Testis (tissue), 3 donors: Measurements from ENCODE around the gene CDH20. TPM values are rescaled to one million over a fixed set of nuclear protein-coding genes. Genes with fewer than 3 reads are reported as not detected.
A peak's percentile ranks its signal among the peaks of the same experiment; 100 is the strongest.

Experiments
- DNase-seq: peaks from one replicate; pipeline ENCODE4 v3.0.0-alpha.2; 2019
- H3K27ac ChIP-seq, 2 donors: fragments of 200-600 bp; sonication (generic); one replicate each; pipeline ENCODE4 v1.5.1; 2019
- H3K27me3 ChIP-seq: fragments of 200-600 bp; sonication (generic); one replicate; pipeline ENCODE4 v1.5.1; 2019
- H3K36me3 ChIP-seq: fragments of 200-600 bp; sonication (generic); one replicate; pipeline ENCODE4 v1.5.1; 2017; ENCODE audit warnings: low read depth; ENCODE audit errors: missing control alignments
- H3K4me1 ChIP-seq: fragments of 200-600 bp; sonication (generic); one replicate; pipeline ENCODE4 v1.5.1; 2019
- H3K4me3 ChIP-seq, 2 donors: fragments of 200-600 bp; sonication (generic); one replicate each; pipeline ENCODE4 v1.5.1; 2017 to 2019
- H3K9me3 ChIP-seq: fragments of 200-600 bp; sonication (generic); one replicate; pipeline ENCODE4 v1.5.1; 2017
- POLR2A ChIP-seq: fragments of 450-650 bp; IDR thresholded peaks from one replicate; pipeline ENCODE4 v1.6.1; 2017; ENCODE audit warnings: antibody characterized with exemption, mild to moderate bottlenecking, moderate library complexity
- WGBS, 2 donors: methylation state at CpG; one replicate each; pipeline ENCODE4 v1.1.5; 2018; 5-methylcytosine and 5-hydroxymethylcytosine counted together
- intact Hi-C: fragments of 100-400 bp; cut with DNase I; formaldehyde crosslinking; loops from one replicate; pipeline ENCODE4 v1.15.1; 2023; ENCODE audit warnings: low total_unique reads
- polyA plus RNA-seq: library from polyadenylated mRNA; stranded (reverse); fragments of 350-450 nt; fragmentation: Illumina TruSeq; extraction: RNeasy Lipid Tissue Mini Kit (QIAGEN cat#74804); gene quantifications from one replicate; pipeline ENCODE4 v1.2.3, GENCODE V29; 2014; ENCODE audit warnings: low read depth, low replicate concordance; ENCODE audit not compliant: insufficient read depth
- total RNA-seq, 2 donors: library from RNA; depleted of rRNA; stranded (reverse); fragments of >200 nt; gene quantifications; one replicate each; pipeline ENCODE4 v1.2.3, GENCODE V29; 2016
- TF ChIP-seq, protein P1 (sequence below), 3 experiments: fragments of 450-650 bp in 2 of 3; fragments of 200-600 bp in 1 of 3; sonication (generic) in 1 of 3; IDR thresholded peaks; one replicate each; pipeline ENCODE4 v1.5.1; 2016 to 2019; ENCODE audit warnings: antibody characterized with exemption in 3 of 3, mild to moderate bottlenecking in 2 of 3, moderate library complexity in 1 of 3

The CDH20 gene
- total and polyA plus RNA-seq, 3 donors from 2014 or later: 0.16 to 0.88 (median 0.37) TPM

DNA sequence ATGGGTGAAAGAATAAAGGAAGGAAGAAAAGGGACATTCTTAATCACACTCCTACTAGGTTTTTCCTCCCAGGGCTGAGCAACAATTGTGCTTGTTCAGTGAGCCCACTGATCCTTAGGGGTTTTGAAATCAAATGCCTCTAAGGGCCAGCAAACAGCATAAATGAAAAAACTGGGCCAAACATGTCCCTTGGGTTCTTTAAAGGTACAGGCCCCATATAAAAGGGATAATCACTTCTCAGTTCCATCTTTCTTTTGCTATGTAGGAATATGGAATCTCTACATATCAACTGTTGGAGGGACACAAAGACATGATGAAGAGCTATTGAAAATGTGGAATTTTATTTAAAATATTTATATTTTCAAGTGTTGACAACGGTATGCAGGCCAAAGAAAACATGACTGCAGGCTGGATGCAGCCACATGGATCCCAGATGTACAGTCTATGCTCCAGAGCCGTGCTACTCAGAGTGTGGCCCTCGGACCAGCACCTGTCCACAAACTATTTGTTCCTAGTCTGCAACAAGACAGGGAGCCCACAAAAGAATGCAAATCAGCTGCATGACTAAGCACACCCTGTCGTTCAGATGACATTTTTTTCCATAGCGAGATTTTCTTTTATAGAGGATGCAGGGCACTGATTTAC, 110.0 kb downstream of the CDH20 start:
- WGBS, 2 donors: 78 to 81% methylated on average over 5 of the region's 5 CpGs
- DNase-seq: no peak

DNA sequence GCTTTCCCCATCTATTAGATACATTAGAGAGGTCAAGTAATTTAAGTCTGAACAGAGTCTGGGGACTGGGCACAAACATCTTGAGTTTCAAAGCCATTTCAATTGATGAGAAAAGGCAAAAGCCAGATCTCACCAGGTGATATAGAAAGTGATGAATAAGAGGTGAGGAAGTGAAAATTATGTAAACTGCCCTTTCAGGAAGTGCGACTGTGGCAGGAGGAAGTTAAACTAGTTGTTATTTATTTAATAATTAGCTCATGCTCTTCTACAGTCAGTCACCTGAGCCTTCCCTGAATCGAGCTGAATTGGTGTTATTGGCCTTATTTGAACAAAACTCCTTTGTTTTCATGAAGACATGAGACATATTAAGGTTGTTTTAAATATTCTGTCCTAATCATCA, 115.1 kb downstream of the CDH20 start:
- no peaks in the 10 kb centered on the region for H3K36me3 ChIP-seq
- intact Hi-C loops: no loop called here
- WGBS, 2 donors: 82 to 83% methylated on average over 2 of the region's 2 CpGs

More for the DNA sequence above, 110.0 kb downstream of the CDH20 start:
- no peaks in the 10 kb centered on the region for H3K27me3 ChIP-seq
- H3K36me3 ChIP-seq: no peaks in the 10 kb centered on the region
- TF ChIP-seq, protein P1, sequence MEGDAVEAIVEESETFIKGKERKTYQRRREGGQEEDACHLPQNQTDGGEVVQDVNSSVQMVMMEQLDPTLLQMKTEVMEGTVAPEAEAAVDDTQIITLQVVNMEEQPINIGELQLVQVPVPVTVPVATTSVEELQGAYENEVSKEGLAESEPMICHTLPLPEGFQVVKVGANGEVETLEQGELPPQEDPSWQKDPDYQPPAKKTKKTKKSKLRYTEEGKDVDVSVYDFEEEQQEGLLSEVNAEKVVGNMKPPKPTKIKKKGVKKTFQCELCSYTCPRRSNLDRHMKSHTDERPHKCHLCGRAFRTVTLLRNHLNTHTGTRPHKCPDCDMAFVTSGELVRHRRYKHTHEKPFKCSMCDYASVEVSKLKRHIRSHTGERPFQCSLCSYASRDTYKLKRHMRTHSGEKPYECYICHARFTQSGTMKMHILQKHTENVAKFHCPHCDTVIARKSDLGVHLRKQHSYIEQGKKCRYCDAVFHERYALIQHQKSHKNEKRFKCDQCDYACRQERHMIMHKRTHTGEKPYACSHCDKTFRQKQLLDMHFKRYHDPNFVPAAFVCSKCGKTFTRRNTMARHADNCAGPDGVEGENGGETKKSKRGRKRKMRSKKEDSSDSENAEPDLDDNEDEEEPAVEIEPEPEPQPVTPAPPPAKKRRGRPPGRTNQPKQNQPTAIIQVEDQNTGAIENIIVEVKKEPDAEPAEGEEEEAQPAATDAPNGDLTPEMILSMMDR (IDR thresholded peaks at IDR 0.05): no peak
- TF ChIP-seq POLR2A: no peak
- no peak overlapping the region for H3K27ac ChIP-seq
- H3K4me3 ChIP-seq: no peak overlapping the region
- H3K4me1 ChIP-seq: no peaks in the 10 kb centered on the region
- no peaks in the 10 kb centered on the region for H3K9me3 ChIP-seq
- intact Hi-C loops: no loop called here

DNA sequence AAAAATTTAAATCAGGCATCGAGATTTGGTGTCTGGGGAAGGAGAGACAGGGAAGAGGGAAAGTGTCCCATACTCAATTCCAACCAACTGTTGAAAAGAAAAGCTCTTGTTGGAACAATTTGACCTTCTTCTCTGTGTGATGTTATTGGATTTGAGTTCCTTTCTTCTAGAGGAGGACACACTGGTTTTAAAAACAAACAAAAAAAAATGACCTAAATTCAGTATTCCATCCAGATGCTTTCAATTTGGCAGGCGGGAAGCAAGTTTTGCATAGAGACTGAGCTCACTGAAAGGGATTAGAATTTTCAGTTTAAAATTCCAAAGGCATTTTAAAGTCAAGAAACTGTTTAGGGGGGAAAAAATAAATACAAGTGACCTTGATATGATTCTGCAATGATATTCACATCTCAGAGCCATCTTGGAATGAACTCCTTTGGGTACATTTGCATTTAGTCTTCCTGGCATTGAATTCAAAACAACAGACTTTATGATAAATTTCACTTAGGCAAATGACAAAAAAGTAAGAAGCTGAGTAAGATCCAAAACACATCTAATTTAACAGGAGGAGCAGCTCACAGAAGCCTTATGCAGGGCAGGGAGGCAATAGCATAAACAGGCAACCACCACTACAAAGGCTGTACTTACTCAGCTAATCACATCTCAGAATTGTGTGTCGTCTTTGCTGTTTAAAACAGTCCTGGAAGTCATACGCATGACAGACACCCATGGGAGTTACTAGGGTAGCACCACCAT, 126.8 kb downstream of the CDH20 start:
- Histone ChIP-seq H3K4me1 (no peaks in the 10 kb centered on the region), H3K4me3 (no peak overlapping the region), H3K27me3 (no peaks in the 10 kb centered on the region), H3K9me3 (no peaks in the 10 kb centered on the region), H3K27ac (peak overlapping the region in 1 of 2 donors; percentile 47), H3K36me3 (no peaks in the 10 kb centered on the region)
- DNase-seq: no peak
- TF ChIP-seq, protein P1 (IDR thresholded peaks at IDR 0.05): no peak
- no peak for TF ChIP-seq POLR2A
- intact Hi-C loops: no loop called here
- WGBS, 2 donors: 53 to 57% methylated on average over 4 of the region's 4 CpGs

More for the DNA sequence above, 115.1 kb downstream of the CDH20 start:
- Histone ChIP-seq H3K27ac (no peak overlapping the region), H3K4me3 (no peak overlapping the region), H3K9me3 (no peaks in the 10 kb centered on the region), H3K27me3 (no peaks in the 10 kb centered on the region), H3K4me1 (no peaks in the 10 kb centered on the region)
- no peak for DNase-seq
- TF ChIP-seq, protein P1 (IDR thresholded peaks at IDR 0.05): no peak
- no peak for TF ChIP-seq POLR2A

DNA sequence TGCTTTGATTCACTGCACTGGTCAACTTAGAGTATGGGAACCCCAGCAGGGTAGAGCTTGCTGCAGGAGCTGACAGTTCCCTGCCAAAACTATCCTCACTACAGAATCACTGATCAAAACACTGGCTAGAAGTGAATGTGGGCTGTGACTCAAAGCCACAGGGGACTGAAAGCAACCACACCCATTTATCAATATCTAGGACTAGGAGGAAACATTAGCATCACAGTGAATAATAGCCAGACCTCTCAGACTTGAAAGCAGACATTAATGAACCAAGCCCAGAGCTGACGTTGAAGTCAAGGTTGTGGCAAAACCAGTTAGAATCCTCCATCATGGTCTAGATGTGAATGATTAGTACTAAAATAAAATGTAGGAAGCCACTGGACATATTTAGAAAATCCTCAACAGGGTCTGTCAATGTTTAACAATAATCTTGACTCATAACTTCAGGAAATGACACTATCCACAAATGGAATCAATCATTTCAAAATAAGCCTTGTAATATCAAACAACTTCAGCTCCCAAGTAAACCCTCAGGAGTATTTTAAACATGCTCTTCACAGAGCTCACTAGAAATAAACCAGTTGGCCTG, 131.4 kb downstream of the CDH20 start:
- Histone ChIP-seq H3K9me3 (no peaks in the 10 kb centered on the region), H3K4me3 (no peak overlapping the region), H3K36me3 (no peaks in the 10 kb centered on the region), H3K27me3 (no peaks in the 10 kb centered on the region), H3K4me1 (no peaks in the 10 kb centered on the region), H3K27ac (no peak overlapping the region)
- TF ChIP-seq, protein P1 (IDR thresholded peaks at IDR 0.05): no peak
- TF ChIP-seq POLR2A: no peak
- intact Hi-C loops: no loop called here
- 67 to 85% methylated on average over 1 of the region's 1 CpG for WGBS, 2 donors
- DNase-seq: no peak
